Cortex of kidney (tissue), 1 donor: ENCODE measurements around the gene CHD6.

Experiments
- DNase-seq: peaks from one replicate; lab custom pipeline; 2025; lab: John Stamatoyannopoulos, UW

CHD6 gene

DNA sequence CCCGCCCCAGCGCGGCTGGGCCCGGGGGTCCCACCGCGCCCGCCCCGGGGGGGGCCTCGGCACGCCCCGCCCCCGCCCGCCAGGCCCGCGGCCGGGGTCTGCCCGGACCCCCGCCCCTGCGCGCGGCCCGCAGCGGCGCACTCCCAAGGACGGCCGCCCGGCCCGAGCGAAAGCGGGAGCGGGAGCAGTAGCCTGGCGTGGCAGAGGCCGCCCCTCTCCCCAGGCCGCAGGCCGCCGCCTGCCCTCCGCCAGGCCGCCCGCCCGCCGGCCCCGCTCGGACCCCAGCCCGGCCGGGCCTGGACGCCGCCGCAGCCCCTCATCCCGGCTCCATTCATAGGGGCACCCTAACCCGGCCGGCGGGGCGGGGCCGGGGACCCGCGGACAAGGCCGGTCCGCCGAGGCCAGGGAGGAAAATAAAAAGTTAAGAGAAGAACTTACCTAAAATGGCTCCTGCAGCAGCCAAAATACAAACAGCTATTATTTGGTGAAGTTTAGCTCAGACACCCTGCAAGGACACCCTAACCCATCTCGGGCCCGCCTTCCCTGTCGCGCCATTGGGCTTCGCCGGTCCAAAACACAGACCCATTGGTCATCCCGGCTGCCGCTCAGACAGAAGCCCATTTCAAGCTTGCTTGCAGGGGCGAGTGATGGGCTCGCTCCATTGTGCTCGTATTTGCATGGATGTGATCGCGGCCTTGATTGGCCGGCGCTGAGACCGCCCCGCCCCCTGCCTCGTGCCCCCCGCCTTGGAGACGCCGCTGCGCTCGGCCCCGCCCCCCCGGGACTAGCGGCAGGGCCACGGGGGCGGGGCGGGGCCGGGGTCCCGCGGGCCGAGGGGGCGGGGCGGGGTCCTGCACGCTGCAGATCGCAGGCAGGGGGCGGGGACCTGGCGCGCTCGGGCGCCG lies at the start of gene CHD6:
TSS of gene CHD6 (minus strand) at position 476 of the 905 bp plus-strand sequence. CDS start 67,040 bp downstream, outside the sequence.
- no peak for DNase-seq

DNA sequence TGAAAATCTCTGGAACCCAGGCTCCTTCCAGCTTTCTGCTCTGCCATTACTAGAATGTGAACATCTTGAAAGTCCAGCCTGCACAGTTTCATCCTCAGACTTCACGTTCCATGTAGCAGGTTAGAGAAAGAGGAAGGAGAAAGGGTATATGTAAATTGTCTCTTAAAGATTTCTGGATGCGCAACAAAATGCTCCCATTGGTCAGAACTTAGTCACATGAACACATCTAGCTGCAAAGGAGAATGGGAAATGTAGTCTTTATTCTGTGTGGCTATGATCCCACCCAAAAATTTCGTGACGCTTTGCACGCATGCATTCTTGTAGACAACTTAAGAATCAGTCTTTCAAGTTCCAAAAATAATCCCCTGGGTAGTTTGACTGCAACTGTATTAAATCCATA lies 46.4 kb upstream of the CHD6 start:
- DNase-seq: no peak

DNA sequence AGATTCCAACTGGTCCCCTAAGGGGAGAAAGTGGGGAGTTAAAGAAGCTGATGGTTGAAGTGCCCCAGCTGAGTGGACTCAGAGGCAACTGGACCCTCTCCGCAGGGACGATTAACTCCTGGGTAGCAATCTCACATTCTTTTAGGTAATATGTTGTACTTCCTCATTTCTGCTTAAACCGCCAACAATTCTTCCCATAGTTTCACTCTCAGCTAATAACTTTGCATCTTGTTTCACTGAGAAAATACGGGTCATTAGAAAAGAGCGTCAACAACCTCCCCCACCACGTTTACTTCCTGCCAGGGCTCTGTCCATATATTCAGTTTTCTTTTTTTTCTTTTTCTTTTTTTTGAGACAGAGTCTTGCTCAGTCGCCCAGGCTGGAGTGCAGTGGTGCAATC lies 39.5 kb upstream of the CHD6 start:
- no peak for DNase-seq

- no peak for DNase-seq
Observed at GRCh38 chr20:41655962-41656618, 37.9 kb upstream of the CHD6 start.

GRCh38 chr20:41654884-41655283 lies 36.7 kb upstream of the CHD6 start:
- no peak for DNase-seq

DNA sequence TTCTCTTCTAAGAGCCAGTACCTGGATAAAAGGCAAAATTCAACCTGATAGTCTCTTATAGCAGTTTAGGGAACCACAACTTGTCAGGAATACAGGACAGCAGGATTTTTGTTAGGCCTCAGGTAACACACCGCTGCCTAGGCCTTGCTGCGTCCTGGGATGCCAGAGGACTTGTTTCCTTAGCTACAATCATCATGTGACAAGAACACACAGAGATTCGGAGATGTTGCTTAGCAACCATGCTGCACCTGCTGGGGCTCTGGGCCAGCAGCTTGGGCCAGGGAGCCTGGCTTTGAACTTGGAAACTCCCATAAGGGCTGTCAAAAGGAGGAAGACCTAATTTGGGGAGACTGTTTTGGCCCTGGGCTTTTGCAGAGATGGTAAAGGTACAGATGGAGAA lies 36.1 kb upstream of the CHD6 start:
- no peak for DNase-seq

DNA sequence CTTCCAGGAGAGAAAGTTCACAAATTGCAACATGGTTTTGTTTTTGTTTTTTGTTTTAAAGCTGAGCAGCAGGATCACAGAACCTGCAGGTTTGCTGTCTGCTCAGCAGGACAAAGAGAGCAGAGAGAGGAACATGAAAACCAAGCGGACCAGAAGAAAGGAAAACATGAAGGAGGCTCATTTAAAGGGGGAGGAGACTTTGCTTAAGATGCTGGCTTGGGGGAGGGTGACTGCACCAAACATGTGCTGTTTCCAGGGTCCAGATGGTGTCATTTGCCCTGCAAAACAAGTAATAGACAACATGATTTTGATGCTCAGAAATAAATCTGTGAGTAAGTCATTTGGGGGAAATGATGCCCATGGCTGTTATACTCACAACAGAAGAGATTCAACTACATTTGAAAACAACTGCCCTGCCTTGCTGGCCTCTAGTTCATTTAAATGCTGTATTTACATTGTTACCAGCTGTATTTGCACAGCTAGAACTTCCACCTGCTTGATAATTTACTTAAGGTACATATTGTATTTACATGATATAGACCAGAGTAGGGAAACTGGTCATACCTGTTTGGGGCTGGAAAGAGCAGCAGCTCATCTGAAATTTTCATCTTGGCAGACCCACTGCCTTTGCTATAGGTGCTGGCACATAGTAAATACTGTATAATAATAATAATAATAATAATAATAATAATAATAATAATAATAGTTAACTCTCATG lies 32.2 kb upstream of the CHD6 start:
- DNase-seq: no peak

DNA sequence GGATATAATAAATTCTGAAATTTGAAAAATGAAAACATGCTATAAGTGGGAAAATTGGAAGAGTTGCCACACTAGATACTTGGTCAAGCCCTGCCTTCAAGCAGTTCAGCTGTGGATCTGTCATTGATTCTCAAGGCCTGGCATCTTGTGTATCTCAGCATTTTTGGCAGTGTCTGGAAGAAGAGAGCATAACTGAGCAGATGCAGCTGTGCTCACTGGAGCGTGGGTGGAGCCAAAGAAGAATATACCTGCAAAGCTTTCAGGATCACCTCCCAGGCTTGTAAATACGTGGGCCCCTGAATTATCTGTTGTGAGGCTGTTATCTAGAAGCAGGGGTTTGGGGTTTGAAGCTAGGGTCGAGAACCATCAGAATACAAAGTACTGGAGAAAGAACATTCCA lies 31.3 kb upstream of the CHD6 start:
- DNase-seq: no peak

DNA sequence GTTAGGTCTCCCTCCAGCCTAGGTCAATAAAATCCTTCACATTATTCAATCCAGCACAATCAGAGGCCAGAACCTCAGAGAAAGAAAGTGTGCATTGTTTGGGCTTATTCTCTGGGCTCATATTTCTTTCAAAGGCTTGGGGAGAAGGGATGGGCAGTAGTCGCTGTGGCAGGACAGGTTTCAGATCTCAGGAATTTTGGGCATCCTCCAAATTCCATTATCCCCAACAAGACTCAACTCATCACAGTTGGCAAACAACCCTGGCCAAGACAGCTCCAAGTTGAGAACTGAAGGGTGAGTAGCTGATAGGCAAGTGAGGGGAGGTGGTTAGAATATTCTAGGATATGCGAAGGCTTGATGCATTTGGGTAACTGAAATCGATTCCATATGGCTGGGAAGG lies 27.2 kb upstream of the CHD6 start:
- no peak for DNase-seq

DNA sequence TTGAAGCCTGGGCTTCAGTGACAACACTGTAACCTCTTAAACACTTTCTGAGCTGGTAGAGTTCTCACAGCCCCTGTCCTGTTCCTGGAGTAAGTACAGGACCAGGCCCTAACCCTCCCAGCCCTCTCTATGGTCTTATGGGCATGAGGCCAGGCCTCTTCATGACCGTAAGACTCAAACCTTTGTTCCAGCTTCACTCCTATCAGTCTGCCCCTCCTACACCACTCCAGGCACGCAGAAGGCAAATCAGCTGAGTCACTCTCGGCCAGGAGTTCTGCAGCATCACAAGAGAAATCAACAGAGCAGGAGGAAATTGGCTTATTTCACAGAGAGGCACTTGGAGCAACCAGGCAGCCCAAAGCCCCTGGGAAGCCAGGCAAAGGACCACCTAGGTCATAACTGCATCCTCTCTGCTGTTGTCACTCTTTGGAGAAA lies 25.3 kb upstream of the CHD6 start:
- DNase-seq: no peak

DNA sequence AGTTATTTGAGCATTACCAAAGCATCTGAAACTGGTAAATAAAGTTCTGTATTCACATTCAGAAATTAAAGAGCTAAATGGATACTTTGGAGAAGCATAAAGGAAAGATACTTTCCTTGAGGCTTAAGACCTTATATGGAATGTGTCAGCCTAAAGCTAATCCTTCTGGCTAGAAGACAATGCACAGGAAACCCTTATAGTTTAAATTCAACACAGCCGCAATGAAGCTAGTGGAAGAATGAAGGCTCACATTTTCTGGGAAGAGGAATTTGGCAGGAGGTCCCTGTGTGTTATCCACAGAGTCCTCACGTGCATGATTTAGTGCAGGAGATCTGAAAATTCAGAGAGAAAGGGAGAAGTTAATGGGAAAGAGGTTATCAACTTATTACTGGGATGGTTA lies 21.5 kb upstream of the CHD6 start:
- DNase-seq: no peak

- no peak for DNase-seq
Observed at GRCh38 chr20:41638456-41638855, 20.3 kb upstream of the CHD6 start.

DNA sequence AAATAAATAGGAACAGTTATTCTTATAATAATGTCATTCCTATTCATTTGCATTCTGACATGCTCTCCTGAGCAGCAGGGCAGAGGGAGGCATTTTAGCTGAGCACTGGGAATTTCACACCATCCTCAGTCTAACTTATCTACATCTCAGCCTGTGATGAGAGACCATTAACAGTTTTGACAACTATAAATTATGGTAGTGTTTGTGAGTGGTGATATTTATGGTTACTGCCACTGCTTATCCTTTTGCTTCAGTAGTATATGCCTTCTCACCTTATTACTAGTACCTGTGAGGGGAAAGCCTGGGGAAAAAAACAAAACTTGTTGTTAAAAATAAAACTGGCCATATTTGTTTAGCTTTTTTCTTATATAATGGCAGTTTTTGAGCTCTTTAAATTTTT lies 17.0 kb upstream of the CHD6 start:
- no peak for DNase-seq

DNA sequence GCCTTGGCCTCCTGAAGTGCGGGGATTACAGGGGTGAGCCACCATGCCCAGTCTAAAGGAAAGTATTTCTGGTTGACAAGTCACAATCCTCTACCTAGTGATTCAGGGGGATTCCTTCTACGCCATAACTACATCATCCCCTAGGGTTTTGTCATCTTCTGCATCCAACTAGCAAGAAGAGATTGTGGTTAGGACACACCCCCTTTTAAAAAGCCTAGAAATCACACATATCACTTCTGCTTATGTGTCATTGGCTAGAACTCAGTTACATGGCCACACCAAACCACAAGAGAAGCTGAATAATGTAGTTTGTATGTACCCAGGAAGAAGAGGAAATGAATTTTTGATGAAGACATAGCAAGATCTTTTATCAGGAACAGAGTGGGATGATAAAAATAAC lies 14.7 kb upstream of the CHD6 start:
- DNase-seq: no peak

DNA sequence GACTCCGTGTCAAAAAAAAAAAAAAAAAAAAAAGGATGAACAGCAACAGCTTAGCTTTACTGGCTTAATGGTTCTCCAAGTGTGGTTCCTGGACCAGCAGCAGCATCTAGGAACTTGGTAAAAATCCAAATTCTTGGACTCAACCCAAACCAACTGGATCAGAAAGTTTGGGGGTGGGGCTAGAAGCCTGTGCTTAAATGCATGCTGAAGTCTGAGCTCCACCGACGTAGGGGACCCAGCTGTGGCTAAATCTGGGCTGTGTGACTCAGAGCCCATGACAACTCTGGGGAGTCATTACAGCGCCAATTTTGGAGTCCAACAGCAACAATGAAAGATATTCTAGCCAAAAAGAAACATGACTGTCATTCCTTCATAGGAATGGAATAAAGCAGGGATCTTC lies 13.6 kb upstream of the CHD6 start:
- DNase-seq: no peak

- DNase-seq: no peak
Observed at GRCh38 chr20:41630846-41631245, 12.7 kb upstream of the CHD6 start.

GRCh38 chr20:41627611-41628244 lies 9.6 kb upstream of the CHD6 start:
- DNase-seq: no peak

DNA sequence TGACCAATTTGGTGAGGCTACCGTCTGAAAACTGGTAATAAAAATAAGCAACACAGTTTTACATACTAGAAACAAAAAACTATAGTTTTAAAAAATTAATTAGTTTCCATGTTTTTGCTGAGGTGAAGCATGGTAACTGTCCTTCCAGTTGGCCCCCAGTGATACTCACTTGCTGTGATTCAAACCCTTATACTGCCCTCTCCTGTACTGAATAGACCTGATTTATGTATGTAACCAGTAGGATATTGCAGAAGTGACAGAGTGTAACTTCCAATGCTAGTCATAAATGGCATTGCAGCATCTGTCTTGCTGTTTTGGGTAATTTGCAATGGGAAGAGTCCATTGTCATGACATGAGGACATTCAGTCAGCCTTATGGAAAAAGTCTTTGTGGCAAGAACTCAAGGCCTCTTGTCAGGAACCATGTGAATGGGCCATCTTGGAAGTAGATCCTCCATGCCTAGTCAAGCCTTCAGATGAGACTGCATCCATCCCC lies 8.9 kb upstream of the CHD6 start:
- DNase-seq: no peak

DNA sequence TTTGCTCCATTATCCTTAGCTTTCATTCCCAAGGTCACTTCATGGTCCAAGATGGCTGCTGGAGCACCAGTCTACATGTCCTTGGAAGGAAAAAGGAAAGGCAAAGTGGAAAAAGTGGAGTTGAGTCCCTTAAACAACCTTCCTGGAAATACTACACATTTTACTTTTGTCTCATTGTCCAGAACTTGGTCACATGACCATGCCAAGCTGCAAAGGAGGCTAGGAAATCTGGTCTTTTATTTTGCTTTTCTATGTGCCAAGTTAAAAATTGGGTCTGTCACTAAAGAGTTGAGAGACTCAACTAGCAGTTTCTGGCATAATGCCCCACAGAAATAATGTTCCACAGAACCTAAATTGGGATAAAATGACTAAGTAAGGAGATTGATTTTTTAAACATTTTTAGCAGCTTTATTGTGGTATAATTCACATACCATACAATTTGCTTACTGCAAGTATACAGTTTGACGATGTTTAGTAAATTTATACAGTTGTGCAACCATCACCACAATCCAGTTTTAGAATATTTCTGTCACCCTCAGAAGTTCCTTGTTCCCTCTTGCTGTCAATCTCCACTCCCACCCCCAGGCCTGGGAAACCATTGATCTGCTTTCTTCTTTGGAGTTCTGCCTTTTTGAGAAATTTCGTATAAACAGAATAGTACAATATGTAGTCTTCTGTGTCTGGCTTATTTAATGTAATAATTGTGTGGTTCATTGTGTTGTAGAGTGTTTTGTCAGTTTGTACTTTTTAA lies 5.6 kb upstream of the CHD6 start:
- DNase-seq: no peak

DNA sequence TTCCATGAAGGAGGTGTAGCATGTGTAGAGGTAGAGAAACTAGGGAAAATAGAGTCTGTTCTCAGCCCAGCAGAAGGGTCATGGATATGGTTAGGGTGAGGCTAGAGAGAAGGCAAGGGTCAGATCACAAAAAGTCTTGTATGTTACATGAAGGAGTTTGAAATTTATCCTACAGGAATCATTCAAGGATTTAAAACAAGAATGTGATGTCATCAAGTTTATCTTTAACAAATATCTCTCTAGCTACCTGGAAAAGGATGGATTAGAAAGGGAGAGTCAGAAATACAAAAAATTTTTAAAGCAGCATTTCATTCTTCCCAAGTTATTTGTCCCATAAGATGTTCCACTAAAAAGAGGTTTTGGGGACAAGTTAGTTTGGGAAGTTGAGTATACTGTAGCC lies 4.4 kb upstream of the CHD6 start:
- DNase-seq: no peak

DNA sequence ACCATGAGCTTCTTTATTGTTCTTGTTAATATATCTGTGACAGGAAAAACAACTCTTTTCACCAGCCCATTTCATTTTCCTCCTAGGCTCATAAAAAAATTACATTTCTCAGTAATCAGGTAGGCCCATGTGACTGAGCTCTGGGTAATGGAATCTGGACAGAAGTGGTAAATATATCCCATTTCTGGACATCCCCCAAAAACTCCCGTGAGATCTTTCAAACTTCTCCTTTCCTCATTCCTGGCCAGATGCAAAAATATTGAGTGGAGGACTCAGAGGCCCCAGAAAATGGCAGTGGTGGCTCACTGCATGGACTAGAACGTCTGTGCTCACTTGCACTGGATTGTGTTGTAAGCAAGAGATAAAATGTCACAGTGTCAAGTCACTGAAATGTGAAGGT lies 3.8 kb upstream of the CHD6 start:
- DNase-seq: no peak
